Adrenal gland (tissue), 12 donors: ENCODE data around the gene TPM2. TPM values are rescaled to one million over a fixed set of nuclear protein-coding genes. Genes with fewer than 3 reads are reported as not detected.

Experiments
- DNase-seq, 7 donors: peaks; one replicate each; pipeline ENCODE4 v3.0.0-alpha.2; 2019 to 2020
- H3K27ac ChIP-seq, 5 donors: fragments of 200-600 bp; sonication (generic) in 4 of 5; 1 replicate in 3 of 5; 2 replicates in 2 of 5; pipeline versions ENCODE4 v1.5.1 to v1.8.0; 2016 to 2020; ENCODE audit warnings: mild to moderate bottlenecking in 1 of 5
- H3K27me3 ChIP-seq: fragments of 200-600 bp; 2 replicates; pipeline ENCODE4 v1.8.0; 2021
- H3K36me3 ChIP-seq, 2 donors: fragments of 200-600 bp; replicated peaks in 1 of 2; 1 replicate in 1 of 2; 2 replicates in 1 of 2; pipeline versions ENCODE4 v1.5.1 to v1.8.0; 2018 to 2022
- H3K4me1 ChIP-seq, 2 donors: fragments of 200-600 bp; replicated peaks in 1 of 2; 1 replicate in 1 of 2; 2 replicates in 1 of 2; pipeline versions ENCODE4 v1.5.1 to v1.8.0; 2018 to 2021
- H3K4me3 ChIP-seq, 4 donors: fragments of 200-600 bp; sonication (generic) in 3 of 4; one replicate each; pipeline ENCODE4 v1.5.1; 2016 to 2018
- H3K9me3 ChIP-seq, 3 donors: fragments of 200-600 bp; sonication (generic) in 1 of 3; replicated peaks in 1 of 3; 1 replicate in 2 of 3; 2 replicates in 1 of 3; pipeline versions ENCODE4 v1.5.1 to v1.8.0; 2016 to 2021
- CTCF ChIP-seq, 6 experiments: fragments of 450-650 bp in 4 of 6; fragments of 200-600 bp in 2 of 6; sonication (generic) in 1 of 6; IDR thresholded peaks; 1 replicate in 5 of 6; 2 replicates in 1 of 6; pipeline versions ENCODE4 v1.5.1 to v1.8.0; 2016 to 2021; ENCODE audit warnings: antibody characterized with exemption in 6 of 6, mild to moderate bottlenecking in 2 of 6, moderate library complexity in 1 of 6
- POLR2A ChIP-seq, 2 donors: fragments of 450-650 bp; IDR thresholded peaks; one replicate each; pipeline ENCODE4 v1.6.1; 2017; ENCODE audit warnings: antibody characterized with exemption in 2 of 2, mild to moderate bottlenecking in 2 of 2, moderate library complexity in 1 of 2
- WGBS, 4 donors: extraction: QIAGEN DNeasy Blood & Tissue Kit in 2 of 4; methylation state at CpG; one replicate each; pipeline versions ENCODE4 v1.1.5 to v1.1.7; 2013 to 2017; 5-methylcytosine and 5-hydroxymethylcytosine counted together
- intact Hi-C, 2 donors: fragments of 100-400 bp; cut with DNase I; formaldehyde crosslinking; loops; one replicate each; pipeline versions ENCODE4 v1.14.1 to v1.15.0; 2022 to 2023
- polyA plus RNA-seq, 3 donors: library from polyadenylated mRNA; stranded (reverse); fragments of 200-250 nt in 2 of 3; fragments of 350-450 nt in 1 of 3; fragmentation: Illumina TruSeq in 1 of 3; extraction: RNeasy Lipid Tissue Mini Kit (QIAGEN cat#74804) in 1 of 3; gene quantifications; one replicate each; pipeline ENCODE4 v1.2.3, GENCODE V29; 2013 to 2014
- total RNA-seq, 9 donors: library from RNA; depleted of rRNA in 4 of 9; stranded (reverse); fragments of >200 nt in 4 of 9; fragments of 120-200 nt in 1 of 9; fragmentation: NEBNext Ultra II Directional in 1 of 9; extraction: Animal tissue kit (Norgen Biotek cat#: 25700) in 1 of 9; gene quantifications; one replicate each; pipeline versions ENCODE4 v1.1.0 to v1.2.4, GENCODE V29; 2013 to 2023
- donor health status: healthy with polysubstance abuse.
- donor health status: Bipolar disorder and iron deficiency.
- donor health status: DM: yes; HTN: yes; CAD: no.
- donor health status: DM: no; HTN: no; CAD: no.
- donor health status: DM: no; HTN: no; CAD: no.
- donor health status: DM: yes; HTN: yes; CAD: no.

The TPM2 gene
- total and polyA plus RNA-seq, 12 donors = 188 to 1,472 (median 397) TPM

GRCh38 chr9:35666549-35666948 lies 23.2 kb downstream of the TPM2 start:
- Histone ChIP-seq H3K27me3 (no peaks in the 10 kb centered on the region), H3K4me3 (no peak overlapping the region), H3K36me3 (no peaks in the 10 kb centered on the region), H3K27ac (no peak overlapping the region), H3K4me1 (peaks cover 12 to 17% of the 10 kb centered on the region in 2 donors), H3K9me3 (no peaks in the 10 kb centered on the region)
- TF ChIP-seq POLR2A (IDR thresholded peaks at IDR 0.05) (no peak), CTCF (IDR thresholded peaks at IDR 0.05) (no peak)
- DNase-seq = no peak
- intact Hi-C loops = no loop called here
- WGBS, 4 donors = 88 to 95% (median 91%) methylated on average over 5 of the region's 5 CpGs

- Histone ChIP-seq H3K9me3 (no peaks in the 10 kb centered on the region), H3K36me3 (no peaks in the 10 kb centered on the region), H3K27me3 (no peaks in the 10 kb centered on the region), H3K4me3 (no peak overlapping the region), H3K27ac (no peak overlapping the region), H3K4me1 (peaks cover 12 to 22% of the 10 kb centered on the region in 2 donors)
- WGBS, 4 donors = 75 to 85% (median 79%) methylated on average over 1 of the region's 1 CpG
- intact Hi-C loops = no loop called here
- TF ChIP-seq CTCF (IDR thresholded peaks at IDR 0.05) (no peak), POLR2A (IDR thresholded peaks at IDR 0.05) (no peak)
- peak in 1 of 7 donors; percentile 33 for DNase-seq
These were observed 23.7 kb downstream of the TPM2 start for GRCh38 chr9:35666045-35666444.

- Histone ChIP-seq H3K4me1 (peaks cover 12 to 28% of the 10 kb centered on the region in 2 donors), H3K4me3 (peak overlapping the region in 2 of 4 donors; percentile 47 to 64), H3K36me3 (no peaks in the 10 kb centered on the region), H3K27me3 (no peaks in the 10 kb centered on the region), H3K27ac (peak overlapping the region in 3 of 5 donors; percentile 20 to 46 (median 44)), H3K9me3 (no peaks in the 10 kb centered on the region)
- intact Hi-C loops = no loop called here
- TF ChIP-seq CTCF (IDR thresholded peaks at IDR 0.05) (no peak), POLR2A (IDR thresholded peaks at IDR 0.05) (no peak)
- WGBS, 4 donors = 32 to 40% (median 35%) methylated on average over 5 of the region's 5 CpGs
- DNase-seq = no peak
These were observed 24.3 kb downstream of the TPM2 start for GRCh38 chr9:35665471-35665818.

GRCh38 chr9:35664531-35665470 lies 24.9 kb downstream of the TPM2 start, which contains the start of gene ARHGEF39:
Gene ARHGEF39 (minus strand): TSS chr9:35665195. CDS start chr9:35665169, 26 bp downstream.
- 5 to 26% (median 10%) methylated on average over 18 to 58 of the region's 58 CpGs for WGBS, 4 donors

More at GRCh38 chr9:35664531-35665470, 24.9 kb downstream of the TPM2 start, which contains the start of gene ARHGEF39:
- Histone ChIP-seq H3K4me1 (peaks cover 12 to 30% of the 10 kb centered on the region in 2 donors), H3K36me3 (peaks cover 0 to 3% of the 10 kb centered on the region in 2 donors), H3K4me3 (peak within 1 kb of the TSS in 2 of 4 donors; percentile 47 to 64), H3K9me3 (no peaks in the 10 kb centered on the region), H3K27ac (peak within 1 kb of the TSS in 3 of 5 donors; percentile 20 to 46 (median 44)), H3K27me3 (no peaks in the 10 kb centered on the region)
- peak; percentile 79 to 91 (median 84) for DNase-seq
- TF ChIP-seq POLR2A (IDR thresholded peaks at IDR 0.05) (peak; percentile 35 to 36), CTCF (IDR thresholded peaks at IDR 0.05) (peak in 2 of 6 experiments; percentile 4 to 19)
- intact Hi-C loops = loop anchor here in 1 of 2 donors (5.0 kb wide), 2 partner anchors 32 to 68 kb away; partner anchors contain the start of genes CREB3 and TLN1
